CD4-positive, alpha-beta memory T cell (primary cell): Measurements from ENCODE around the gene MAOA. TPM values are rescaled to one million over a fixed set of nuclear protein-coding genes. Genes with fewer than 3 reads are reported as not detected.

Experiments
- CTCF ChIA-PET: fragments of 350-600 bp; sonication (Branson Sonifier 250); formaldehyde crosslinking; loops from one replicate; lab custom pipeline; 2021; ENCODE audit warnings: inconsistent platforms; ENCODE audit not compliant: partially characterized antibody; lab: Charles Lee
- POLR2A ChIA-PET: fragments of 350-600 bp; sonication (Branson Sonifier 250); formaldehyde crosslinking; loops from one replicate; lab custom pipeline; 2021; ENCODE audit not compliant: partially characterized antibody; lab: Charles Lee
- DNase-seq, 5 donors: peaks; one replicate each; pipeline versions ENCODE4 v3.0.0 to v3.0.0-alpha.2; 2020 to 2022; ENCODE audit warnings: mixed read lengths in 1 of 5
- H3K27ac ChIP-seq: one replicate; pipeline ENCODE4 v1.7.0; 2013; ENCODE audit warnings: low read depth, low read length
- H3K27me3 ChIP-seq: 2 replicates; pipeline ENCODE4 v1.7.0; 2013; ENCODE audit warnings: mild to moderate bottlenecking, low read length, moderate library complexity; ENCODE audit not compliant: insufficient read depth
- H3K36me3 ChIP-seq: 2 replicates; pipeline ENCODE4 v1.7.0; 2013; ENCODE audit warnings: mild to moderate bottlenecking, low read length, moderate library complexity; ENCODE audit not compliant: insufficient read depth
- H3K4me1 ChIP-seq: 2 replicates; pipeline ENCODE4 v1.7.0; 2013; ENCODE audit warnings: mild to moderate bottlenecking, low read length, moderate library complexity; ENCODE audit not compliant: insufficient read depth
- H3K4me3 ChIP-seq, 2 donors: one replicate each; pipeline ENCODE4 v1.7.0; 2013; ENCODE audit warnings: low read length in 2 of 2, mild to moderate bottlenecking in 1 of 2
- H3K9me3 ChIP-seq, 2 donors: one replicate each; pipeline ENCODE4 v1.7.0; 2013; ENCODE audit warnings: low read length in 2 of 2, control low read depth in 1 of 2; ENCODE audit not compliant: control insufficient read depth in 1 of 2
- H3K27ac Mint-ChIP-seq, 7 donors: one replicate each; pipeline ENCODE4 v1.8.0; 2020 to 2021; ENCODE audit warnings: mixed read lengths in 7 of 7, mild to moderate bottlenecking in 6 of 7, inconsistent platforms in 3 of 7, moderate library complexity in 3 of 7
- H3K27me3 Mint-ChIP-seq, 2 donors: one replicate each; pipeline ENCODE4 v1.8.0; 2020 to 2021; ENCODE audit warnings: mixed read lengths in 2 of 2
- H3K36me3 Mint-ChIP-seq, 2 donors: one replicate each; pipeline ENCODE4 v1.8.0; 2020 to 2021; ENCODE audit warnings: mixed read lengths in 2 of 2, inconsistent platforms in 1 of 2, mild to moderate bottlenecking in 1 of 2
- H3K4me1 Mint-ChIP-seq, 4 donors: one replicate each; pipeline ENCODE4 v1.8.0; 2020 to 2021; ENCODE audit warnings: mixed read lengths in 4 of 4, mild to moderate bottlenecking in 1 of 4
- H3K4me3 Mint-ChIP-seq, 8 donors: one replicate each; pipeline ENCODE4 v1.8.0; 2020 to 2021; ENCODE audit warnings: mixed read lengths in 8 of 8, mild to moderate bottlenecking in 7 of 8, moderate library complexity in 6 of 8, inconsistent platforms in 3 of 8
- H3K9me3 Mint-ChIP-seq, 8 donors: one replicate each; pipeline ENCODE4 v1.8.0; 2020 to 2021; ENCODE audit warnings: mixed read lengths in 8 of 8, mild to moderate bottlenecking in 5 of 8, inconsistent platforms in 3 of 8, moderate library complexity in 1 of 8
- intact Hi-C: fragments of 100-400 bp; cut with micrococcal nuclease; formaldehyde crosslinking; loops from one replicate; pipeline ENCODE4 v1.15.1; 2023
- polyA plus RNA-seq, 2 donors: library from polyadenylated mRNA; unstranded; fragments of 300-500 nt; fragmentation: Illumina TruSeq; gene quantifications; one replicate each; pipeline ENCODE4 v1.2.3, GENCODE V29; 2021
- total RNA-seq, 2 experiments: library from RNA; stranded (reverse); gene quantifications; one replicate each; pipeline ENCODE4 v1.2.3, GENCODE V29; 2021

Gene MAOA
- total and polyA plus RNA-seq, 4 experiments from 2014 or later: 0.09 to 6.2 TPM; not detected in 2

GRCh38 chrX:43629229-43629628 is 26.9 kb upstream of the MAOA start:
- POLR2A ChIA-PET: no interaction called here

GRCh38 chrX:43631841-43632240 is 24.3 kb upstream of the MAOA start:
- ChIA-PET POLR2A (no interaction called here), CTCF (no interaction called here)
- no peaks in the 10 kb centered on the region for H3K36me3 Mint-ChIP-seq
- no peaks in the 10 kb centered on the region for H3K36me3 ChIP-seq
- no peaks in the 10 kb centered on the region for H3K9me3 Mint-ChIP-seq
- no peaks in the 10 kb centered on the region for H3K9me3 ChIP-seq
- H3K4me3 ChIP-seq: no peak overlapping the region
- DNase-seq: no peak
- no peaks in the 10 kb centered on the region for H3K4me1 ChIP-seq
- H3K27ac ChIP-seq: no peak overlapping the region
- no peak overlapping the region for H3K27ac Mint-ChIP-seq
- peaks cover 4 to 6% of the 10 kb centered on the region in 2 donors for H3K27me3 Mint-ChIP-seq
- intact Hi-C loops: no loop called here
- no peaks in the 10 kb centered on the region for H3K4me1 Mint-ChIP-seq
- no peak overlapping the region for H3K4me3 Mint-ChIP-seq
- no peaks in the 10 kb centered on the region for H3K27me3 ChIP-seq

More at GRCh38 chrX:43629229-43629628, 26.9 kb upstream of the MAOA start:
- H3K27me3 ChIP-seq: no peaks in the 10 kb centered on the region
- CTCF ChIA-PET: no interaction called here
- H3K4me1 ChIP-seq: no peaks in the 10 kb centered on the region
- peaks cover 3 to 5% of the 10 kb centered on the region in 2 donors for H3K27me3 Mint-ChIP-seq
- H3K36me3 Mint-ChIP-seq: no peaks in the 10 kb centered on the region
- H3K9me3 Mint-ChIP-seq: no peaks in the 10 kb centered on the region
- DNase-seq: no peak
- H3K4me1 Mint-ChIP-seq: no peaks in the 10 kb centered on the region
- intact Hi-C loops: no loop called here
- no peak overlapping the region for H3K4me3 Mint-ChIP-seq
- H3K27ac ChIP-seq: no peak overlapping the region
- no peak overlapping the region for H3K27ac Mint-ChIP-seq
- no peaks in the 10 kb centered on the region for H3K36me3 ChIP-seq
- H3K4me3 ChIP-seq: no peak overlapping the region
- no peaks in the 10 kb centered on the region for H3K9me3 ChIP-seq

DNA sequence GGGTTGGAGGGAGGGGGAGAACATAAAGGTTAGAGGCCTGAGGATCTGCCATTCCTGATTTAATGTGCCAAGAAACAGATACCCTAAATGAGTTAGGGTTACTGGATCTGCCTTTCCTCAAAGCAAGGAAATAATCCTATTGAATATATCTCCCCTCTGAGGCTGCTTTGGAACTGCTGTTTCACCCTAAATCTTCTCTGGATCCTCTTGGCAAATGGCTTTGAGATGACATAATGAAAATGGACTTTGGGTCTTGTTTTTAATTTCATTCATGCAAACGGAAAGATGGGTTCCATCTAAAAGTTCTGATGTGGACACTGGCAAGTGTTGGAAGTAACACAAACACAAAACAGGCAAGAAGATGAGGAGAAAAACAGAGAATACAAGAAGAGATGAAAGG is 23.0 kb upstream of the MAOA start:
- Histone ChIP-seq H3K36me3 (no peaks in the 10 kb centered on the region), H3K4me3 (no peak overlapping the region), H3K9me3 (no peaks in the 10 kb centered on the region), H3K4me1 (no peaks in the 10 kb centered on the region), H3K27ac (no peak overlapping the region), H3K27me3 (no peaks in the 10 kb centered on the region)
- ChIA-PET POLR2A (no interaction called here), CTCF (no interaction called here)
- Mint-ChIP-seq H3K36me3 (no peaks in the 10 kb centered on the region), H3K9me3 (no peaks in the 10 kb centered on the region), H3K4me3 (no peak overlapping the region), H3K27ac (no peak overlapping the region), H3K27me3 (peaks cover 6 to 9% of the 10 kb centered on the region in 2 donors), H3K4me1 (no peaks in the 10 kb centered on the region)
- intact Hi-C loops: no loop called here
- no peak for DNase-seq

DNA sequence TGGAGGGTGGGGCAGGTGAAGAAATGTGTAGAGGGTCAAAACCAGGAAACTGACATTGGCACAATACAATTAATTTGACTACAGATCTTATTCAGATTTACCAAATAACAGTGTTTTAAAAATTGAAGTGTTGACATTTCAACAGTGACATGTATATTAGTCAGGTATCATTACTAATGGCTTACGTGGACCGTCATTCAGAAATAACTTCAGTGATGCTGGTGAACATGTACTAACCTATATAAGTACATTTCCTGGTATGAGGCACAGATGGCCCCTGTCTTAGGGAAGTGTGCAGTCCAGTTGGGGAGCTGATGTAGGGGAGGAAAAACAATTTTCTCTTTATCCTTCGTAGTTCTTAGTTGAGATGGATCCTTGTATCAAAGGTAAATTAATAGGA is 22.3 kb upstream of the MAOA start:
- intact Hi-C loops: no loop called here
- H3K4me3 Mint-ChIP-seq: no peak overlapping the region
- no peaks in the 10 kb centered on the region for H3K9me3 Mint-ChIP-seq
- Histone ChIP-seq H3K27ac (no peak overlapping the region), H3K4me3 (no peak overlapping the region), H3K36me3 (no peaks in the 10 kb centered on the region), H3K4me1 (no peaks in the 10 kb centered on the region), H3K9me3 (no peaks in the 10 kb centered on the region), H3K27me3 (no peaks in the 10 kb centered on the region)
- H3K36me3 Mint-ChIP-seq: no peaks in the 10 kb centered on the region
- H3K4me1 Mint-ChIP-seq: no peaks in the 10 kb centered on the region
- ChIA-PET CTCF (no interaction called here), POLR2A (no interaction called here)
- H3K27me3 Mint-ChIP-seq: peaks cover 6 to 10% of the 10 kb centered on the region in 2 donors
- H3K27ac Mint-ChIP-seq: no peak overlapping the region
- DNase-seq: no peak

GRCh38 chrX:43640482-43640881 is 15.6 kb upstream of the MAOA start:
- H3K4me3 ChIP-seq: no peak overlapping the region
- no peaks in the 10 kb centered on the region for H3K4me1 ChIP-seq
- no peaks in the 10 kb centered on the region for H3K36me3 ChIP-seq
- intact Hi-C loops: no loop called here
- ChIA-PET POLR2A (no interaction called here), CTCF (no interaction called here)
- H3K4me1 Mint-ChIP-seq: no peaks in the 10 kb centered on the region
- no peaks in the 10 kb centered on the region for H3K27me3 ChIP-seq
- H3K27ac Mint-ChIP-seq: no peak overlapping the region
- H3K27me3 Mint-ChIP-seq: peaks cover 4 to 6% of the 10 kb centered on the region in 2 donors
- no peak for DNase-seq
- no peak overlapping the region for H3K4me3 Mint-ChIP-seq
- no peak overlapping the region for H3K27ac ChIP-seq
- H3K9me3 Mint-ChIP-seq: peaks cover 0 to 1% (median 0%) of the 10 kb centered on the region in 8 donors
- H3K9me3 ChIP-seq: no peaks in the 10 kb centered on the region
- no peaks in the 10 kb centered on the region for H3K36me3 Mint-ChIP-seq

- H3K4me3 ChIP-seq: no peak overlapping the region
- CTCF ChIA-PET: no interaction called here
- no peak overlapping the region for H3K27ac ChIP-seq
- no peaks in the 10 kb centered on the region for H3K36me3 ChIP-seq
- no peak overlapping the region for H3K4me3 Mint-ChIP-seq
- no peak for DNase-seq
- H3K27me3 ChIP-seq: no peaks in the 10 kb centered on the region
- intact Hi-C loops: no loop called here
- H3K4me1 Mint-ChIP-seq: no peaks in the 10 kb centered on the region
- POLR2A ChIA-PET: no interaction called here
- H3K4me1 ChIP-seq: no peaks in the 10 kb centered on the region
- peaks cover 3 to 4% of the 10 kb centered on the region in 2 donors for H3K27me3 Mint-ChIP-seq
- peaks cover 0 to 1% (median 0%) of the 10 kb centered on the region in 8 donors for H3K9me3 Mint-ChIP-seq
- no peaks in the 10 kb centered on the region for H3K36me3 Mint-ChIP-seq
- no peaks in the 10 kb centered on the region for H3K9me3 ChIP-seq
- H3K27ac Mint-ChIP-seq: no peak overlapping the region
These were observed 14.4 kb upstream of the MAOA start for GRCh38 chrX:43641691-43642090.

DNA sequence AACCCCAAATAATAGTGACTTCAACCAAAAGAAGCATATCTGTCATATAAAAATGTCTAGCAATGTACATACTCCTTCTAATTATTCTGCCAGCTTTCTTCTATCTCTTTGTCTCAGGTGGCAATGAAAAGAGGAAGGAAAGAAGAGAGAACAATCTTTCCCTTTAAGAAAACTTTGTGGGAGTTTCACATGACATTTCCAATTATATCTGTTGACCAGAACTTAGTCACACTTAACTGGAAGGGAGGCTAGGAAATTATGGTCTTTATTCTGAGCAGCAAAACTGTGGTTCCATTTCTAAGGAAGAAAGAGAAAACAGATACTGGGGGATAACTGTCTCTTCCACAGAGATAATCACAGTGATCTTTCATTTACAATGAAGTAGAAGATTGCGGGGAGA is 12.9 kb upstream of the MAOA start:
- Histone ChIP-seq H3K9me3 (no peaks in the 10 kb centered on the region), H3K27me3 (no peaks in the 10 kb centered on the region), H3K36me3 (no peaks in the 10 kb centered on the region), H3K4me1 (no peaks in the 10 kb centered on the region), H3K4me3 (no peak overlapping the region), H3K27ac (no peak overlapping the region)
- Mint-ChIP-seq H3K4me3 (no peak overlapping the region), H3K9me3 (peaks cover 0 to 1% (median 0%) of the 10 kb centered on the region in 8 donors), H3K27ac (no peak overlapping the region), H3K27me3 (no peaks in the 10 kb centered on the region), H3K4me1 (no peaks in the 10 kb centered on the region), H3K36me3 (no peaks in the 10 kb centered on the region)
- DNase-seq: no peak
- ChIA-PET POLR2A (no interaction called here), CTCF (no interaction called here)
- intact Hi-C loops: no loop called here

DNA sequence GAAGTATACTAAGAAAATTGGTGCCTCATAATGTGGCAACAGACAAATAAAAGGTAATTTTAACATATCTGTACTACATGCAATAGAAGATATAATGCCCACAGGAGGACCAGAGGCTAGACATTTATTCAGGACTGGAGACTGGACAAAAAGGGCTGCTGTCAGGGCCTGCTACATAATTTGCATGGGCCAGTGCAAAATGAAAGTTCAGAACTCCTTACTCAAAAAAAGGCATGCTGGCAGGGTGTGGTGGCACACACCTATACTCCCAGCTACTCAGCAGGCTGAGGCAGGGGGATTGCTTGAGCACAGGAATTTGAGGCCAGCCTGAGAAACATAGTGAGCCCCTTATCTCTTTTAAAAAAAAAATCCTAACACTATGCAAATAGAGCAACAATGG is 12.4 kb upstream of the MAOA start:
- Mint-ChIP-seq H3K27me3 (no peaks in the 10 kb centered on the region), H3K9me3 (peaks cover 0 to 1% (median 0%) of the 10 kb centered on the region in 8 donors), H3K4me3 (no peak overlapping the region), H3K4me1 (no peaks in the 10 kb centered on the region), H3K36me3 (no peaks in the 10 kb centered on the region), H3K27ac (no peak overlapping the region)
- DNase-seq: no peak
- H3K9me3 ChIP-seq: no peaks in the 10 kb centered on the region
- no peak overlapping the region for H3K4me3 ChIP-seq
- H3K27me3 ChIP-seq: no peaks in the 10 kb centered on the region
- CTCF ChIA-PET: no interaction called here
- intact Hi-C loops: no loop called here
- POLR2A ChIA-PET: no interaction called here
- H3K27ac ChIP-seq: no peak overlapping the region
- H3K36me3 ChIP-seq: no peaks in the 10 kb centered on the region
- H3K4me1 ChIP-seq: no peaks in the 10 kb centered on the region
